ENCODE measurements around the gene GPHN.

The GPHN gene

GRCh38 chr14:67186172-67186768, 678.3 kb downstream of the GPHN start:
- DNase-seq: no peak

GRCh38 chr14:67186789-67187584, 679.0 kb downstream of the GPHN start:
- DNase-seq: no peak

- DNase-seq: no peak
These were observed 679.9 kb downstream of the GPHN start for GRCh38 chr14:67187826-67188225.

GRCh38 chr14:67188326-67188725, 680.4 kb downstream of the GPHN start:
- no peak for DNase-seq

GRCh38 chr14:67191768-67192290, 683.9 kb downstream of the GPHN start:
- no peak for DNase-seq

- no peak for DNase-seq
These were observed 684.4 kb downstream of the GPHN start for GRCh38 chr14:67192366-67192765.

- no peak for DNase-seq
These were observed 687.3 kb downstream of the GPHN start for GRCh38 chr14:67195279-67195678.

- DNase-seq: no peak
These were observed 691.1 kb downstream of the GPHN start for GRCh38 chr14:67199016-67199415.

- no peak for DNase-seq
These were observed 699.9 kb downstream of the GPHN start for GRCh38 chr14:67207810-67208209.

- no peak for DNase-seq
These were observed 710.2 kb downstream of the GPHN start for GRCh38 chr14:67218126-67218525.

- DNase-seq: no peak
These were observed 713.5 kb downstream of the GPHN start for GRCh38 chr14:67221248-67221981.

- no peak for DNase-seq
These were observed 714.0 kb downstream of the GPHN start for GRCh38 chr14:67221982-67222328.

- DNase-seq: no peak
These were observed 717.6 kb downstream of the GPHN start for GRCh38 chr14:67225523-67225922.

GRCh38 chr14:67228325-67228984, 720.5 kb downstream of the GPHN start:
- no peak for DNase-seq

All from NCI-H748 treated with DMSO at 0.1 percent for 48 hours (cell line).